ENCODE results near the gene UNC5CL. TPM values are rescaled to one million over a fixed set of nuclear protein-coding genes. Genes with fewer than 3 reads are reported as not detected.
"Not testable (repeated sequence)": the region's sequence is repeated elsewhere in the genome, so short reads cannot be mapped to it uniquely, and the experiment has no call there.

The UNC5CL gene
- total RNA-seq, 1 donor = under 0.01 TPM

DNA sequence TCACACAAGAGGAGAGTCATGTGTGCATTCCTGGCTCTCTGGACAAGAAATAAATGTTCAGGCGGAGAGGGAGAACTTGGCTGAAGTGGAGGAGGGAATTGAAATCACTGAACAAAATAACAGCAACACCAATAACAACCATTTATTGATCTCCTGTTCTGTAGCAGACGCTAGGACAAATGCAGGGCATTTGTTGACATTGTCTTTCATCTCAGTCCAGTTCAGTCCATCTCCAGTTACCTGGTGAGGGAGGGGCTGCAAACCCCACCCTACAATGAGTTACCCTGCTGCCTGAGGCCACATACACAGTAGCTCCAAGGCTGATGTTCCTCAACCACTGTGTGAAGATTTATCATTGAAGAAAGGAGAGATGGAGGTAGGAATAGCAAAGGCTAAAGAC, 27.3 kb downstream of the UNC5CL start:
- TF ChIP-seq, protein P1, sequence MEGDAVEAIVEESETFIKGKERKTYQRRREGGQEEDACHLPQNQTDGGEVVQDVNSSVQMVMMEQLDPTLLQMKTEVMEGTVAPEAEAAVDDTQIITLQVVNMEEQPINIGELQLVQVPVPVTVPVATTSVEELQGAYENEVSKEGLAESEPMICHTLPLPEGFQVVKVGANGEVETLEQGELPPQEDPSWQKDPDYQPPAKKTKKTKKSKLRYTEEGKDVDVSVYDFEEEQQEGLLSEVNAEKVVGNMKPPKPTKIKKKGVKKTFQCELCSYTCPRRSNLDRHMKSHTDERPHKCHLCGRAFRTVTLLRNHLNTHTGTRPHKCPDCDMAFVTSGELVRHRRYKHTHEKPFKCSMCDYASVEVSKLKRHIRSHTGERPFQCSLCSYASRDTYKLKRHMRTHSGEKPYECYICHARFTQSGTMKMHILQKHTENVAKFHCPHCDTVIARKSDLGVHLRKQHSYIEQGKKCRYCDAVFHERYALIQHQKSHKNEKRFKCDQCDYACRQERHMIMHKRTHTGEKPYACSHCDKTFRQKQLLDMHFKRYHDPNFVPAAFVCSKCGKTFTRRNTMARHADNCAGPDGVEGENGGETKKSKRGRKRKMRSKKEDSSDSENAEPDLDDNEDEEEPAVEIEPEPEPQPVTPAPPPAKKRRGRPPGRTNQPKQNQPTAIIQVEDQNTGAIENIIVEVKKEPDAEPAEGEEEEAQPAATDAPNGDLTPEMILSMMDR (IDR thresholded peaks at IDR 0.05; ENCODE audit: insufficient read depth, low read depth, low read length) = no peak
- DNase-seq (ENCODE audit: low read depth) = no peak
- no peak overlapping the region for H3K4me3 ChIP-seq (ENCODE audit: low read depth, low read length)

DNA sequence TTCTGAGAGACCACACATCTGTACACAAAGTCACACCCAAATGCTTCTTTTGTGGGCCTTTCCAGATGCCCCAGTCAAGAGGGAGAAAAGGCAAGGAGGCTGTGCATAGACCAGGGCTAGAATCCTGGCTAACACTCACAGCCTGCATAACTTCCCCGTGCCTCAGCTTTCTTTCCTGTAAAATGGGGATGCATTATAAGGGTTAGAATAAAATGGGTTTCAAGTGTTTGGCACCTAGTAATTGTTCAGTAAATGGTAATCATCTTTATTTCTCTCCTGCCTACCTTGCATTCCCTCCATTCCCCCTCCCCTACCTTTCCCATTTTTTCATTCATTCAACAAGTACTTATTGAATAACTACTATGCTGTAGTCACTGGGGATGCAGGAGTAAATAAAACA, 29.4 kb downstream of the UNC5CL start:
- TF ChIP-seq, protein P1 (IDR thresholded peaks at IDR 0.05; ENCODE audit: insufficient read depth, low read depth, low read length) = no peak
- no peak overlapping the region for H3K4me3 ChIP-seq (ENCODE audit: low read depth, low read length)
- no peak for DNase-seq (ENCODE audit: low read depth)

DNA sequence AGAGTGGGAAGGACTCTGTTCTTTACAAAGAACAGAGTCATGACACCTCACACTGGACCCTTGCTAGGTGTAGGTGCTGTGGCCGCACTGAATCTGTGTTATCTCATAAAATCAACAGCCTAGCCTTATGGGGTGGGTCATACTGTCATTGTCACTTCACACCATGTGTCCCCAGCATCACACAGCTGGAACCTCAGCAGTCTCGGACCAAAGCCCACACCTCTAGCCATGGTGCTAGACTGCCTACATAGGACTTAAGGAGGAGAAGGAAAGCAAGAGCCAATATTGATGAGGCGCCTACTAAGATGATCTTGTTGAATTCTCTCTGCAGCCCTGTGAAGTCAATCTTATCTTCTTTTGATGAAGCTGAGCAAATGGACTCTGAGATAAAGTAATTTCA, 31.0 kb downstream of the UNC5CL start:
- no peak for DNase-seq (ENCODE audit: low read depth)
- TF ChIP-seq, protein P1 (IDR thresholded peaks at IDR 0.05; ENCODE audit: insufficient read depth, low read depth, low read length) = no peak
- H3K4me3 ChIP-seq (ENCODE audit: low read depth, low read length) = no peak overlapping the region

DNA sequence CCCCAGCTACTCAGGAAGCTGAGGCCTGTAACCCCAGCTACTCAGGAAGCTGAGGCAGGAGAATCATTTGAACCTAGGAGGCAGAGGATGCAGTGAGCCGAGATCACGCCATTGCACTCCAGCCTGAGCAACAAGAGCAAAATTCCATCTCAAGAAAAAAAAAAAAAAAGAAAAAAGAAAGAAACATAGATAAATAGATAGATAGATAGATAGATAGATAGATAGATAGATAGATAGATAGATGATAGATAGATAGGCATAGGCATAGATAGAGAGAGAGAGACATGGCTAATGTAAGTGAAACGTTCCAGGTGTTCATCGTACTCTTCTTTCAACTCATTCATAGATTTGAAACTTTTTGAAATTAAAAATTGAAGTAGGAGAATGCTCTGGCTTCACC, 32.0 kb downstream of the UNC5CL start:
- H3K4me3 ChIP-seq (ENCODE audit: low read depth, low read length); DNase-seq (ENCODE audit: low read depth): not testable (repeated sequence)

DNA sequence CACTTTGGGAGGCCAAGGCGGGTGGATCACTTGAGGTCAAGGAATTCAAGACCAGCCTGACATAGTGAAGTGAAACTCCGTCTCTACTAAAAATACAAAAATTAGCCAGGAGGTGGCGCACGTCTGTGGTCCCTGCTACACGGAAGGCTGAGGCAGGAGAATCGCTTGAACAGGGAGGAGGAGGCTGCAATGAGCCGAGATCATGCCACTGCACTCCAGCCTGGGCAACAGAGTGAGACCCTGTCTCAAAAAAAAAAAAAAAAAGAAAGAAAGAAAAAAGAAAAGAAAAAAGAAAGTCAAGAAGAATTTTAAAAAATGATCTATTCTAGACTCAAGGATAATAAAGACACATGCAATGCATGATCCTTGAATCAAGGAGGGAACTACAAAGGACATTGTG, 32.8 kb downstream of the UNC5CL start:
- TF ChIP-seq, protein P1 (IDR thresholded peaks at IDR 0.05; ENCODE audit: insufficient read depth, low read depth, low read length) = peak; percentile 61
- H3K4me3 ChIP-seq (ENCODE audit: low read depth, low read length) = not testable (repeated sequence)
- peak; percentile 58 for DNase-seq (ENCODE audit: low read depth)

DNA sequence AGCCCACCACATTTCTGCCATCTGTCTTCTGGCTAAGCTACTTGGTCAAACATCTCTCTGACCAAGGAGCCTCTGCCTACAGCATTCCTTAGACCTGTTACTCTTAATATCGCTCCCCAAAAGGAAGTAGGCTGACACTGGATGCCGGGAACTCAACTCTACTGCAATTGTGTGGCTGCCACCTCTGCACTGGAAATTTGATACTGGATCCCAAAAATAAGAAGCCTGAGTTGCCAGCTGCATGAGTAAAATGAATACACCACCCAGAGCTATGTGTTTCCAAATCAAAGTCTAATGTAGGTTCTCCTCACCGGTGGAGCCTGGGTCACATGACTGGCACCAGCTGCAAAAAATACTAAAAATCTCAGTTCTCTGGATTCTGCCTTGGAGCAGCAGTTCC, 36.9 kb downstream of the UNC5CL start:
- no peak for DNase-seq (ENCODE audit: low read depth)
- TF ChIP-seq, protein P1 (IDR thresholded peaks at IDR 0.05; ENCODE audit: insufficient read depth, low read depth, low read length) = no peak

DNA sequence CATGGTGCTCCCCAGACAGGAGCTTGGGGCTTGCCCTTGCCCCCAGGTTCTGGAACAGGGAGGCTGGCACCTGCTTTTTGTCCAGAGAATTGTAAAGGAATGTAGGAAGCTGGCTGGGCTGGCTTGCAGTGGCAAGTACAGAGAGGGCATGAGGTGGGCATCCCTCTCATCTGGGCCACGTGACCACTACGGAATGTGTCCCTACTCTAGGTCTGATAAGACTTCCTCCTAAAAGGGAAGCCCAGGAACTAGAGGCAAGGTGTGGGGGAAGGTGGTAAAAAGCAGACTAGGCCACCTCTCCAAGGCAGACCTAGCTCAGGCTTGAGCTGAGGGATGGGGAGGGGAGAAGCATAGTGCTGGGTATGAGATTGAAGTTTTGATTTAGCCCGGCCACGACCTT, 38.8 kb downstream of the UNC5CL start:
- no peak for DNase-seq (ENCODE audit: low read depth)
- H3K4me3 ChIP-seq (ENCODE audit: low read depth, low read length) = no peak overlapping the region
- TF ChIP-seq, protein P1 (IDR thresholded peaks at IDR 0.05; ENCODE audit: insufficient read depth, low read depth, low read length) = no peak

More for the DNA sequence above, 36.9 kb downstream of the UNC5CL start:
- no peak overlapping the region for H3K4me3 ChIP-seq (ENCODE audit: low read depth, low read length)

All from fibroblast of villous mesenchyme (primary cell).